Measurements from ENCODE around the gene MAPKAP1.
A peak's percentile ranks its signal among the peaks of the same experiment; 100 is the strongest.
"Not testable (repeated sequence)": the region's sequence is repeated elsewhere in the genome, so short reads cannot be mapped to it uniquely, and the experiment has no call there.

Gene MAPKAP1

DNA sequence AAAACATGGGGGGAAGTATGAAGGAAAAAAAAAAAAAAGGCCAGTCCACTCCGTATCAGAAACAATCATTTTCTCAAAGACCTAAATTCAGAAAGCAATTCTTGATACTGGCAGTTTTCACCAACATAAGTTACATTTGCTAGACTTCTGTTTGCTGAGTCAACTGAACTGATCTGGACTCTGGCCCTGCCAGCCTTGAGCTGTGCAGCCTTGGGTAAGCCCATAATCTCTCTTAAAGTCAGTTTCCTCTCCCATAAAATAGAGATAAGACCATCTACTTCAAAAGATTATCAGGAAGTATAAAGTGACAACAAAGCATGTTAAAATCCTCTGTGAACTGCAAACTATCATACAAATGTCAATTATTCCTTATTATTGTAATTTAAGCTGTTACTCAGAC lies 106.8 kb downstream of the MAPKAP1 start:
- peak; percentile 62 for FAIRE-seq

GRCh38 chr9:125594223-125594610 lies 112.8 kb downstream of the MAPKAP1 start:
- no peak for FAIRE-seq

DNA sequence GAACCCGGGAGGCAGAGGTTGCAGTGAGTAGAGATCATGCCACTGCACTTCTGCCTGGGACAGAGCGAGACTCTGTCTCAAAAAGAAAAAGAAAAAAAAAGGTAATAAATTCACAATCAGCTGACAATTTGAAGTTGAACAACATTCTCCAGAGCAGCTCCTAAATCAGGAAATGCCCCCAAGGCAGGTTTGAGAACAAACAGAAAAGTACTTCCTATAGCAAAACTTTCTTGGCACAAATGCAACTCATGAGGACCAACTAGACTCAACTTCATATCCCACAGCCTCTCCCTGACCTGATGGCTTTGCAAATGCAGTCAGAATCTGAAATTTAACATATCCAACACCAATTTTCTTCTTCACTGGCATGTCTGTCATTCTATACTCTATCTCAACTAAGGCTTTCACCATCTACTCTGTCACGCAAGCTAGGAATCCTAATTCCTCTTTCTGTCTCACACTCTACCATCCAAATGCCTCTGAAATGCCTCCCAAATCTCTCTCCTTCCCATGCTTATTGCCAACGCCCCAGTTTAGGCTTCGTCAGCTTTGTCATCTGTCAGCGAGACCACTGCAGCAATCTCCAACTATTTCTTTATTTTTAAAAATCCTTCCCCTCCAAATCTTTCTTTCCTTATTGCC lies 113.3 kb downstream of the MAPKAP1 start:
- FAIRE-seq: no peak

DNA sequence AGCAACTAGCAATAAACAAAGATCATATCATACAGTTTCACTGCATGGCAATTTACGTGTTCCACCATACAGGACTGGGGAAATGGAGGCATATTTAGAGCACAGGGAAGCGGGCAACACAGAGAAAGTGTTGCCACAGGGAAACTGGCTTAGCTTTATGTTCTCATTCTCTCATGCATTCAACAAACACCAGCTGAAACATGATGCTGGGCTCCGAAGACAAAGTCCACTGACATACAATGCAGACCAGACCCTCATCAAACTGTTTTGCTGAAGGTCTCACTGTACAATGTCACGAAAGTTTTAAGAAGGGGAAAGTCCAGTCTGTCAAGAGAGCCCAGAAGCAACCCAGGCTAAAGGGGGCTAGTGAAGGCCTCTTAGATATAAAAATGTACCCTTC lies 115.1 kb downstream of the MAPKAP1 start:
- FAIRE-seq: no peak

- FAIRE-seq: no peak
Measured at GRCh38 chr9:125591245-125591644, 115.8 kb downstream of the MAPKAP1 start.

DNA sequence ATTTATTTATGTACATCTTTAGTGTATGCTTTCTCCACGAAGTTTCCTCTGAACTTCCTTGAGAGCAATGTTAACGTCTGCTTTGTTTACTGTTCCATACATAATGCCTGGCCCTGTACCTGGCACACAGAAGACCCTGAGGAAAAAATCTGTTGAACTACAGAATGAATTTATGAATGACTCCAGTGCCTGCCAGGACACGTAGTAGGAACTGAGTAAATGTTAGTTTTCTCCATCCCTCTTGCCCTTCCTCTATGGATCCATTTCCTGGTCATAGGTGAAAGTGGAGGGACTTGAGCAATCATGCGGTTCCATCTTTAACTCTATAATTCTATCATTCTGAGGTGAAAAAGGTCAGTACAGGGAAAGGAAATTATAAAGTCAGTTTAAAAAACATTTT lies 117.7 kb downstream of the MAPKAP1 start:
- no peak for FAIRE-seq

GRCh38 chr9:125587819-125588460 lies 119.1 kb downstream of the MAPKAP1 start:
- no peak for FAIRE-seq

GRCh38 chr9:125586172-125586511 lies 120.9 kb downstream of the MAPKAP1 start:
- no peak for FAIRE-seq

DNA sequence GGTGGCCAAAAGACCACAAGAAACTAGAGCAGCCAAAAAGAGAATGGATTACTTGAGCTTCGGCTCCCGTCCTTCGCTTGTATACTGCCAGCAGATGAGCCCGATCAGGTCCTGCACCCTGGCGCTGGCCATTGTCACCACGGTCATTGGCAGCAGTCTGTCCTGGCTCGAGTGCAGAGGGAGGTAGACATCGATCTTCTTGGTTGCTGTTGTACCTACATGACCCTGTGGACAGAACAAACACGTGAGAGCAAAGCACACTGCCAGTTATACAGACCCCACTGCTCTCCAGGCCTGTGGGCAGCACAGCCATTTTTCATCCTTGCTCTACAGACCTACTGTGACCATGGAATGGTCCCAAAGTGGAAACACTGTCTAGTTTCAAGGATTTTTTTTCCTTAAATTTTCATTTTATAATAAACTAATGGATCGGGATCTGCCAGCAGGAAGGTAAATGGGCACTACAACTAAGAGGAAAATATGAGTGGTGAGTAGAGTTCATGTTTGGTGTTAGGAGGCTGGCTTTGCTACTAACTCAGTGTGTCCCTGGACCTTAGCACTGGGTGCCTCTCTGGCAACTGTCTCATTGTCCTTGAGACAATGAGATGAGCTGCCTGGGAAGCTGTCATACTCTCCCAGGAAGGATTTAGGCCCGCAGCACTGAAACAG lies 121.4 kb downstream of the MAPKAP1 start:
- no peak for FAIRE-seq

GRCh38 chr9:125580701-125581286 lies 126.2 kb downstream of the MAPKAP1 start:
- no peak for FAIRE-seq

DNA sequence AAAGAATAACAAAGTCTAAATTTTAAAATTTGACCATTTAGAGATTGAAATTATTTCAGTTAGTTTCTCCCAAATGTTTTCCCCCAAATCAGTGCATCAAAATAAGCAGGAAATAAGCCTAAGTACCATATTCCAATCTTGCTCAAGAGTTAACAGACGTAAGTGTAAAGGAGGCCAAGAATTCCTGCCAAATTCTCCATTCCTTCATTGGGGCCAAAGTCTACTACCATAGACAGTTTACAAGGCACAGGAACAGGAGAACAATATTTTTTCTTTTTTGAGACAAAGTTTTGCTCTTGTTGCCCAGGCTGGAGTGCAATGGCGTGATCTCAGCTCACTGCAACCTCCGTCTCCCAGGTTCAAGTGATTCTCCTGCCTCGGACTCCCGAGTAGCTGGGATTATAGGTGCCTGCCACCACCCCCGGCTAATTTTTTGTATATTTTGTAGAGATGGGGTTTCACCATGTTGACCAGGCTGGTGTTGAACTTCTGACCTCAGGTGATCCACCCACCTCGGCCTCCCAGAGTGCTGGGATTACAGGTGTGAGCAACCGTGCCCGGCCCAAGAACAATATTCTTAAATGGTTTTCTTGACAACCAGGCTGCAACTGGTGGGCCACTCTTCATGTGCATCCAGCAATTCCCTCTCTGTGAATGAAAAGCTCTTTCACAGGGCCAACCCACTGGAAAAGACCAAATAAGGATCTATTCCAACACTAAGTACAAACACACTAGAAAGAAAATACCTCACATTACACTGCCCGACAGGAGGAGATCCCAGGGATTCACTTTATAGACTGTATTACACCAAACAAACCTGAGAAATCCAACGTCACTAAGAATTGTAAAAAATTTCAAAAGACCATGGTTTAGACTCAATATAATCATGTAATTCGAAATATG lies 127.7 kb downstream of the MAPKAP1 start:
- no peak for FAIRE-seq

GRCh38 chr9:125574126-125574877 lies 132.7 kb downstream of the MAPKAP1 start:
- no peak for FAIRE-seq

DNA sequence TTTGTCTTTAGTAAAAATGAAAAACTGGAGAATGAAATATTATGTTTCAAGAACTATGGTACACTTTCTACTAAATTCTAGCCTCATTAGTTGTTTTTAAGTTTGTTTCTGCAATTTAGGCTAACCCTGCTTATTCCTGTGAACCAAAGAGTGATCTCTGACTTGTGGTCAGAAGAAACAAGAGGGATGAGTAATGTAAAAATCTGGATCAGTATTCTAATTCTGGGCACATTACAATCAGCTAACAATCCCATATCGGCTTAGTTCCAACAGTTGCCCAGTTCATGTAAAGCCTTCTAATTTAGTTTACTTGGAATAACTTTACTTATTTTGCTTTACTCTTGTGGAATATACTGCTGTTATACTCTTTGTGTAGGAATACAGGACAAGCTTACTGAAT lies 134.5 kb downstream of the MAPKAP1 start:
- FAIRE-seq: peak; percentile 17

- not testable (repeated sequence) for FAIRE-seq
Measured at GRCh38 chr9:125571824-125572223, 135.2 kb downstream of the MAPKAP1 start.

DNA sequence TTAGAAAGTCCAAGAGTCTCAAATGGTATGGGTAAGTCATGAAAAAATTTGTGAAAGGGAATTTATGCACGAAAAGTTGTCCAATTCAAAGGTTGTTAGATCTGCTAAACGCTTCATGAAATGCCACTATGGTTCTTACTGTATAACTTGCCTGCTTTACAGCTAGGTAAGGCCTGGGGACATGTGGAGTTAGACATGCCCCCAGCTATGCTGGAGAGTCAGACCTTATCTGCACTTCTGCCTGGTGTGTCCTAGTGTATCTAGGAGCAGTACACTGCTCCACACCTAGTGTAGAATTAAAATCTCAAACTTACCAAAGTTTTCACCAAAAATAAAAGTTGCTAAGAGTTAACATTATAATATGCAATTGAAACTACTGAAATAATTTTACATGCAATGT lies 136.8 kb downstream of the MAPKAP1 start:
- FAIRE-seq: no peak

GRCh38 chr9:125568621-125569020 lies 138.4 kb downstream of the MAPKAP1 start:
- no peak for FAIRE-seq

- not testable (repeated sequence) for FAIRE-seq
Measured at GRCh38 chr9:125566051-125566450, 141.0 kb downstream of the MAPKAP1 start.

- no peak for FAIRE-seq
Measured at GRCh38 chr9:125565126-125565525, 141.9 kb downstream of the MAPKAP1 start.

- FAIRE-seq: no peak
Measured at GRCh38 chr9:125564631-125565030, 142.4 kb downstream of the MAPKAP1 start.

GRCh38 chr9:125561509-125562148 lies 145.4 kb downstream of the MAPKAP1 start:
- FAIRE-seq: no peak

GRCh38 chr9:125559894-125560293 lies 147.1 kb downstream of the MAPKAP1 start:
- no peak for FAIRE-seq

DNA sequence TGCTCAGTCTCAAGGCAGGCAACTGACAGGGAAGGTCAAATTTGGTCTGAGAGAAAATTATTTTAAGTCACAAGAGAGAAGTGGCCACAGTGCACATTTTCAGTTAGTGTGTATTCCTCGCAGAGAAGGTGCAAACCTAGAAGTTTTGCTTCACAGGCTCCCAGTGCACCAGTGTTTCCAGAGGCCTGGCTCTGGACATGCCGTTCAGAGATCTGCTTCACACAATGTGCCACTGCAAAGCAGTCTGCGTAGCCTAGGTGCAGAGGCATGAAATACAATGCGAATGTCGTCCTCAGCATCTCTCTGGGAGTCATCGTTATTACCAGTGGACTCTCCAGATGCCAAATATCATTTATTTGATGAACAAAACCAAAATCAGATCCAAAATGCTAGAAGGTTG lies 147.8 kb downstream of the MAPKAP1 start:
- no peak for FAIRE-seq

Data from islet of Langerhans (tissue), 1 donor.